HL-60 (cell line): ENCODE measurements around the gene GRM4.

ENCODE experiments used
- DNase-seq, 2 experiments: peaks; one replicate each; pipeline ENCODE4 v3.0.0-alpha.2; 2010 to 2020; ENCODE audit warnings: low read depth in 1 of 2, low spot score in 1 of 2
- H3K27ac ChIP-seq: fragments of 250-450 bp; sonication (Bioruptor Pico); replicated peaks from 2 replicates; pipeline ENCODE4 v1.5.1; 2020; ENCODE audit warnings: mild to moderate bottlenecking, moderate library complexity
- H3K27me3 ChIP-seq: fragments of 250-450 bp; sonication (Bioruptor Pico); 2 replicates; pipeline ENCODE4 v1.5.1; 2021; ENCODE audit warnings: mild to moderate bottlenecking, moderate library complexity; ENCODE audit not compliant: insufficient read depth, poor library complexity, severe bottlenecking
- H3K4me3 ChIP-seq: replicated peaks from 2 replicates; pipeline ENCODE4 v1.5.1; 2011; ENCODE audit warnings: mild to moderate bottlenecking, control low read depth, low read length; ENCODE audit not compliant: insufficient read depth
- CTCF ChIP-seq: IDR thresholded peaks from one replicate; pipeline ENCODE4 v1.5.1; 2011; ENCODE audit warnings: low read length, control low read depth, inconsistent platforms; ENCODE audit not compliant: insufficient read depth
- GABPA ChIP-seq: IDR thresholded peaks from 2 replicates; pipeline ENCODE4 v1.6.1; 2012; ENCODE audit warnings: low read depth
- POLR2AphosphoS5 ChIP-seq: IDR thresholded peaks from 2 replicates; pipeline ENCODE4 v1.6.1; 2012; ENCODE audit warnings: low read depth
- REST ChIP-seq: IDR thresholded peaks from 2 replicates; pipeline ENCODE4 v1.6.1; 2012; ENCODE audit warnings: low read depth; ENCODE audit not compliant: insufficient replicate concordance
- SPI1 ChIP-seq: IDR thresholded peaks from 2 replicates; pipeline ENCODE4 v1.6.1; 2012; ENCODE audit warnings: low read depth, mild to moderate bottlenecking, borderline replicate concordance

The GRM4 gene

GRCh38 chr6:34095136-34095505 lies 50.8 kb downstream of the GRM4 start:
- no peak overlapping the region for H3K27ac ChIP-seq
- DNase-seq = no peak
- TF ChIP-seq POLR2AphosphoS5 (no peak), GABPA (no peak), CTCF (no peak), SPI1 (no peak), REST (no peak)
- H3K4me3 ChIP-seq = no peak overlapping the region
- H3K27me3 ChIP-seq = peaks cover 9% of the 10 kb centered on the region

- no peak for TF ChIP-seq GABPA
- DNase-seq = no peak
- no peak overlapping the region for H3K27ac ChIP-seq
- no peak overlapping the region for H3K4me3 ChIP-seq
- peaks cover 7% of the 10 kb centered on the region for H3K27me3 ChIP-seq
Measured at GRCh38 chr6:34094474-34095135, 51.3 kb downstream of the GRM4 start.

- H3K27me3 ChIP-seq = peaks cover 7% of the 10 kb centered on the region
- TF ChIP-seq CTCF (no peak), POLR2AphosphoS5 (no peak), GABPA (no peak), REST (no peak), SPI1 (no peak)
- DNase-seq = no peak
Measured at GRCh38 chr6:34093854-34094430, 51.9 kb downstream of the GRM4 start.

DNA sequence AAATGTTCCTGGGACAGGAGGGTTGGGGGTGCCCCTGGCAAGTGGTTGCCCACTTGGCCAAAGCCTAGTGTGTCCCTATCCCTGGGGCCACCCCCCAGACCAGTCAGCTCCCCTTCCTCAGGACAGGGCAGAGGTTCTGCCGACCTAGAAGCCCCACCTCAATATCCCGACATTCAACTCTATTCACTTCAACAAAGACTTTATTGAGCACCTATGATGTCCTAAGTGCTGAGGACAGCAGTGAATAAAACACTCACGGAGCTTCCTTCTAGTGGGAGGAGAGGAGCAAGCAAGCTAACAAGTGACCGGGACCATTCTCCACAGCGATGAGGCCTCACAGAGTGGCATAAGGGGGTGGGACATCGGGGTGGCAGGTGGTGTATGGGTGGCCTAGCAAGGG lies 52.7 kb downstream of the GRM4 start:
- Histone ChIP-seq H3K27me3 (peaks cover 7% of the 10 kb centered on the region), H3K27ac (no peak overlapping the region), H3K4me3 (no peak overlapping the region)
- DNase-seq = no peak
- TF ChIP-seq GABPA (no peak), POLR2AphosphoS5 (no peak), REST (no peak), CTCF (no peak), SPI1 (no peak)

More at GRCh38 chr6:34093854-34094430, 51.9 kb downstream of the GRM4 start:
- Histone ChIP-seq H3K4me3 (no peak overlapping the region), H3K27ac (no peak overlapping the region)
